HG02943 (cell line): ENCODE data around the gene VPS13D.

Experiments
- ATAC-seq: cut with Tn5 transposase; IDR thresholded peaks from one replicate; pipeline ENCODE4 v1.9.1; 2021; ENCODE audit warnings: mild to moderate bottlenecking, low read depth, moderate library complexity; ENCODE audit not compliant: unreplicated experiment

VPS13D gene

GRCh38 chr1:12546771-12547585, 317.1 kb downstream of the VPS13D start:
- ATAC-seq: no peak

- ATAC-seq: no peak
Measured at GRCh38 chr1:12547586-12548225, 317.9 kb downstream of the VPS13D start.

GRCh38 chr1:12548279-12548972, 318.6 kb downstream of the VPS13D start:
- no peak for ATAC-seq

GRCh38 chr1:12548973-12549459, 319.2 kb downstream of the VPS13D start:
- ATAC-seq: no peak

GRCh38 chr1:12549460-12550349, 319.9 kb downstream of the VPS13D start:
- ATAC-seq: no peak

- no peak for ATAC-seq
Measured at GRCh38 chr1:12551584-12551983, 321.8 kb downstream of the VPS13D start.

GRCh38 chr1:12552111-12552888, 322.5 kb downstream of the VPS13D start:
- no peak for ATAC-seq

GRCh38 chr1:12552951-12553921, 323.4 kb downstream of the VPS13D start:
- no peak for ATAC-seq

GRCh38 chr1:12553963-12554362, 324.1 kb downstream of the VPS13D start:
- ATAC-seq: no peak

GRCh38 chr1:12554521-12555305, 324.9 kb downstream of the VPS13D start:
- no peak for ATAC-seq

GRCh38 chr1:12555411-12556367, 325.9 kb downstream of the VPS13D start:
- ATAC-seq: no peak

GRCh38 chr1:12556368-12556930, 326.6 kb downstream of the VPS13D start:
- ATAC-seq: no peak

GRCh38 chr1:12556957-12557935, 327.4 kb downstream of the VPS13D start:
- ATAC-seq: no peak

GRCh38 chr1:12561121-12561520, 331.3 kb downstream of the VPS13D start:
- no peak for ATAC-seq
